CD14-positive monocyte (primary cell): ENCODE data around the gene SUPT7L. TPM values are rescaled to one million over a fixed set of nuclear protein-coding genes. Genes with fewer than 3 reads are reported as not detected.
A peak's percentile ranks its signal among the peaks of the same experiment; 100 is the strongest.

Source experiments
- DNase-seq, 3 donors: peaks; one replicate each; pipeline ENCODE4 v3.0.0-alpha.2; 2011 to 2022
- H2AFZ ChIP-seq: 2 replicates; pipeline ENCODE4 v1.6.0; 2012; ENCODE audit warnings: mild to moderate bottlenecking, low read depth, low read length, inconsistent platforms; ENCODE audit not compliant: insufficient read depth, poor library complexity, severe bottlenecking
- H3K27ac ChIP-seq, 2 donors: 1 replicate in 1 of 2; 2 replicates in 1 of 2; pipeline ENCODE4 v1.5.1; 2012 to 2013; ENCODE audit warnings: low read length in 2 of 2, control low read depth in 1 of 2, inconsistent platforms in 1 of 2, low read depth in 1 of 2, mild to moderate bottlenecking in 1 of 2
- H3K27me3 ChIP-seq, 2 donors: one replicate each; pipeline versions ENCODE4 v1.6.0 to v1.6.1; 2011 to 2013; ENCODE audit warnings: low read length in 2 of 2; ENCODE audit not compliant: control insufficient read depth in 2 of 2, insufficient read depth in 2 of 2
- H3K36me3 ChIP-seq, 2 donors: replicated peaks in 1 of 2; 1 replicate in 1 of 2; 2 replicates in 1 of 2; pipeline versions ENCODE4 v1.5.1 to v1.6.1; 2012 to 2013; ENCODE audit warnings: low read length in 2 of 2, control low read depth in 1 of 2, inconsistent platforms in 1 of 2, mild to moderate bottlenecking in 1 of 2; ENCODE audit not compliant: insufficient read depth in 2 of 2, control insufficient read depth in 1 of 2
- H3K4me1 ChIP-seq, 2 donors: 1 replicate in 1 of 2; 2 replicates in 1 of 2; pipeline versions ENCODE4 v1.5.1 to v1.6.1; 2012 to 2013; ENCODE audit warnings: low read length in 2 of 2, control low read depth in 1 of 2, inconsistent platforms in 1 of 2, mild to moderate bottlenecking in 1 of 2, moderate library complexity in 1 of 2; ENCODE audit not compliant: insufficient read depth in 2 of 2, control insufficient read depth in 1 of 2
- H3K4me2 ChIP-seq: replicated peaks from 2 replicates; pipeline ENCODE3; 2012; ENCODE audit warnings: low read length, moderate library complexity, mild to moderate bottlenecking; ENCODE audit not compliant: poor library complexity, severe bottlenecking; ENCODE audit errors: extremely low read depth
- H3K4me3 ChIP-seq, 3 experiments: fragments of 200-600 bp in 1 of 3; sonication (generic) in 1 of 3; replicated peaks in 1 of 3; 1 replicate in 2 of 3; 2 replicates in 1 of 3; pipeline ENCODE4 v1.5.1; 2011 to 2013; ENCODE audit warnings: low read length in 3 of 3, mild to moderate bottlenecking in 3 of 3, control low read depth in 2 of 3, low read depth in 2 of 3, inconsistent platforms in 1 of 3, moderate library complexity in 1 of 3
- H3K79me2 ChIP-seq: 2 replicates; pipeline ENCODE4 v1.6.0; 2012; ENCODE audit warnings: mild to moderate bottlenecking, control low read depth, inconsistent platforms, low read length, moderate library complexity; ENCODE audit not compliant: insufficient read depth
- H3K9ac ChIP-seq: 2 replicates; pipeline ENCODE4 v1.6.0; 2017; ENCODE audit warnings: low read length, mild to moderate bottlenecking; ENCODE audit not compliant: insufficient read depth, poor library complexity, severe bottlenecking
- H3K9me3 ChIP-seq, 2 donors: replicated peaks in 1 of 2; 1 replicate in 1 of 2; 2 replicates in 1 of 2; pipeline versions ENCODE4 v1.5.1 to v1.6.1; 2012 to 2013; ENCODE audit warnings: low read length in 2 of 2, control low read depth in 1 of 2; ENCODE audit not compliant: control insufficient read depth in 1 of 2, insufficient read depth in 1 of 2
- H4K20me1 ChIP-seq: 2 replicates; pipeline ENCODE4 v1.6.0; 2012; ENCODE audit warnings: mild to moderate bottlenecking, low read length, control low read depth, moderate library complexity; ENCODE audit not compliant: insufficient read depth
- H3K27ac Mint-ChIP-seq, 7 donors: one replicate each; pipeline ENCODE4 v1.8.0; 2020; ENCODE audit warnings: mild to moderate bottlenecking in 7 of 7, mixed read lengths in 7 of 7, moderate library complexity in 6 of 7, inconsistent platforms in 2 of 7
- H3K27me3 Mint-ChIP-seq, 3 donors: one replicate each; pipeline ENCODE4 v1.8.0; 2021 to 2022; ENCODE audit warnings: low read depth in 3 of 3, mild to moderate bottlenecking in 3 of 3, mixed read lengths in 3 of 3, moderate library complexity in 3 of 3, inconsistent platforms in 1 of 3
- H3K36me3 Mint-ChIP-seq, 2 donors: one replicate each; pipeline ENCODE4 v1.8.0; 2020; ENCODE audit warnings: mixed read lengths in 2 of 2, inconsistent platforms in 1 of 2, mild to moderate bottlenecking in 1 of 2
- H3K4me1 Mint-ChIP-seq: one replicate; pipeline ENCODE4 v1.8.0; 2020; ENCODE audit warnings: mild to moderate bottlenecking, mixed read lengths
- H3K4me3 Mint-ChIP-seq, 2 donors: one replicate each; pipeline ENCODE4 v1.8.0; 2020; ENCODE audit warnings: mild to moderate bottlenecking in 2 of 2, mixed read lengths in 2 of 2, moderate library complexity in 1 of 2
- H3K9me3 Mint-ChIP-seq, 7 donors: one replicate each; pipeline ENCODE4 v1.8.0; 2020 to 2022; ENCODE audit warnings: mixed read lengths in 7 of 7, mild to moderate bottlenecking in 6 of 7, moderate library complexity in 6 of 7, inconsistent platforms in 2 of 7
- WGBS: methylation state at CpG from one replicate; pipeline ENCODE4 v1.1.5; 2013; ENCODE audit warnings: missing lambda C conversion rate; ENCODE audit not compliant: insufficient coverage; 5-methylcytosine and 5-hydroxymethylcytosine counted together
- intact Hi-C, 2 donors: fragments of 100-400 bp; cut with micrococcal nuclease; formaldehyde crosslinking; loops; one replicate each; pipeline versions ENCODE4 v1.15.0 to v1.15.1; 2023
- polyA plus RNA-seq, 3 donors: library from polyadenylated mRNA; depleted of rRNA in 1 of 3; unstranded in 2 of 3; stranded (reverse) in 1 of 3; fragments of 300-500 nt in 2 of 3; fragments of >200 nt in 1 of 3; fragmentation: Illumina TruSeq in 2 of 3; gene quantifications; 1 replicate in 2 of 3; 2 replicates in 1 of 3; pipeline ENCODE4 v1.2.3, GENCODE V29; 2012 to 2021
- TF ChIP-seq, protein P1 (sequence below): fragments of 200-600 bp; IDR thresholded peaks from one replicate; pipeline ENCODE4 v1.8.0; 2022; ENCODE audit warnings: antibody characterized with exemption, mild to moderate bottlenecking

Gene SUPT7L
- polyA plus RNA-seq, 3 donors, result 10.7 to 59.0 (median 12.2) TPM

DNA sequence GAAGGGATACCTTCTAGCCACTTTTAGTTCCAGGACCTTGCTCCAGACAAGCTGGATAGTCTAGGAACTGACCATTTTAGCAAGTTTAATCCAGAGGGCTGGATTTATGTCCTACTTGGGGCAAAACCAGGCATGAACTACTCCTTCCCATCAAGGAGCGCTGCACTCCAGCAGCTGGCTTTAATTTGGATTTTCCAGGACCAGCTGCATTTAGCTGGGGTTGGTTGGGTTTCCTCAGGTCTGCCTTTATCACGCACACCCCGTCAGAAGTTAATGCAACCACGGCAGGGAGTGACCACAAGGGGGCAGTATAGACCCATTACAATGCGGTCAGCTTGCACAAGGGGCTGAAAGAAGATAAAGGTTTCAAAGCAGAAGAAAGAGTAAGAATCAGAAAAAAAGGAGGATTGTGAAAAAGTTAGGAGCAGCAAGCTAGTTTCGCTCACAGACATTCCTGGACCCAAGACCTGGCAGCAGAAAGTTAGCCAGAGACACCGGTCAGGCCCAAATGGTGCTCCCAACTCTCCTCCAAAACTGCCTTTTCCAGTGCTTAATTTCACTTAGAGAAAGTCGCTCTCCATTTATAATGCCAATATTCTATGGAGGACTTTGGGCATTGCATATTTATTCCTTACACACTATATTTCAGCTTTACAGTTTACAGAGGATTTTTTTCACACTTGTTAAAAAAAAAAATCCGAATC is 40.4 kb upstream of the SUPT7L start:
- WGBS, result 17% methylated on average over 5 of the region's 9 CpGs
- TF ChIP-seq, protein P1, sequence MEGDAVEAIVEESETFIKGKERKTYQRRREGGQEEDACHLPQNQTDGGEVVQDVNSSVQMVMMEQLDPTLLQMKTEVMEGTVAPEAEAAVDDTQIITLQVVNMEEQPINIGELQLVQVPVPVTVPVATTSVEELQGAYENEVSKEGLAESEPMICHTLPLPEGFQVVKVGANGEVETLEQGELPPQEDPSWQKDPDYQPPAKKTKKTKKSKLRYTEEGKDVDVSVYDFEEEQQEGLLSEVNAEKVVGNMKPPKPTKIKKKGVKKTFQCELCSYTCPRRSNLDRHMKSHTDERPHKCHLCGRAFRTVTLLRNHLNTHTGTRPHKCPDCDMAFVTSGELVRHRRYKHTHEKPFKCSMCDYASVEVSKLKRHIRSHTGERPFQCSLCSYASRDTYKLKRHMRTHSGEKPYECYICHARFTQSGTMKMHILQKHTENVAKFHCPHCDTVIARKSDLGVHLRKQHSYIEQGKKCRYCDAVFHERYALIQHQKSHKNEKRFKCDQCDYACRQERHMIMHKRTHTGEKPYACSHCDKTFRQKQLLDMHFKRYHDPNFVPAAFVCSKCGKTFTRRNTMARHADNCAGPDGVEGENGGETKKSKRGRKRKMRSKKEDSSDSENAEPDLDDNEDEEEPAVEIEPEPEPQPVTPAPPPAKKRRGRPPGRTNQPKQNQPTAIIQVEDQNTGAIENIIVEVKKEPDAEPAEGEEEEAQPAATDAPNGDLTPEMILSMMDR, result peak; percentile 91
- H3K9me3 Mint-ChIP-seq, result peaks cover 0 to 3% (median 0%) of the 10 kb centered on the region in 7 donors
- H3K4me1 Mint-ChIP-seq, result peaks cover 26% of the 10 kb centered on the region
- H3K36me3 Mint-ChIP-seq, result peaks cover 2% of the 10 kb centered on the region in 2 donors
- no peaks in the 10 kb centered on the region for H4K20me1 ChIP-seq
- no peak overlapping the region for H3K4me2 ChIP-seq
- no peaks in the 10 kb centered on the region for H3K27me3 ChIP-seq
- no peak overlapping the region for H3K27ac ChIP-seq
- H3K27me3 Mint-ChIP-seq, result peaks cover 0 to 1% (median 0%) of the 10 kb centered on the region in 3 donors
- peak overlapping the region in 3 of 7 donors; percentile 10 to 68 (median 24) for H3K27ac Mint-ChIP-seq
- H3K9me3 ChIP-seq, result no peaks in the 10 kb centered on the region
- H2AFZ ChIP-seq, result no peak overlapping the region
- no peak overlapping the region for H3K4me3 ChIP-seq
- H3K9ac ChIP-seq, result no peak overlapping the region
- intact Hi-C loops, result loop anchor here in 1 of 2 donors (5.0 kb wide), 1 partner anchor 749 kb away; no protein-coding TSS in a partner anchor
- no peak overlapping the region for H3K4me3 Mint-ChIP-seq
- peaks cover 2% of the 10 kb centered on the region in 2 donors for H3K36me3 ChIP-seq
- peaks cover 22 to 25% of the 10 kb centered on the region in 2 donors for H3K4me1 ChIP-seq
- DNase-seq, result peak; percentile 79 to 90 (median 85)
- no peaks in the 10 kb centered on the region for H3K79me2 ChIP-seq

DNA sequence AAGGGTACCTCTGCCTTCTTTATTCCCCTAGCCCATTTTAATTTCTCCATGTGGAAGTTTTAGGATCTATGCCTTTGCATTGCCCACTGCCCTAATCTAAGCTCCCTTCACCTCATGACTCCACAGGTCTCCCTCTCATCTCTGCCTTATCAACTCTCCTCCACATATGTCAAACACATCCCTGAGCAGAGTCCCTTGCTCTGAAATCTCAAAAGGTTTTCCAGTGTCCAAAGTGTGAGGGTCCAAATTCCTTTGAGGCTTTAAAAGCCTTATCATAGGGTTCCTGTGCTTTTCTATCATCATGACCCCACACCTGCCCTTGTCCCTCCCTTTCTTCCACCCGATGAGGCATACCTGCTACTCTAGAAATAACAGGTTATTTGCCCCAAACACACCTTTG is 38.9 kb upstream of the SUPT7L start:
- Mint-ChIP-seq H3K27me3 (peaks cover 0 to 1% (median 0%) of the 10 kb centered on the region in 3 donors), H3K36me3 (peaks cover 12 to 14% of the 10 kb centered on the region in 2 donors), H3K9me3 (peaks cover 0 to 3% (median 0%) of the 10 kb centered on the region in 7 donors), H3K4me1 (peaks cover 26% of the 10 kb centered on the region), H3K27ac (peak overlapping the region in 1 of 7 donors; percentile 7), H3K4me3 (no peak overlapping the region)
- intact Hi-C loops, result loop anchor here in 1 of 2 donors (5.0 kb wide), 1 partner anchor 750 kb away; no protein-coding TSS in a partner anchor
- H4K20me1 ChIP-seq, result no peaks in the 10 kb centered on the region
- peaks cover 4 to 17% of the 10 kb centered on the region in 2 donors for H3K36me3 ChIP-seq
- H3K4me2 ChIP-seq, result no peak overlapping the region
- DNase-seq, result no peak
- no peaks in the 10 kb centered on the region for H3K79me2 ChIP-seq
- no peak overlapping the region for H3K9ac ChIP-seq
- no peaks in the 10 kb centered on the region for H3K9me3 ChIP-seq
- TF ChIP-seq, protein P1, result no peak
- H2AFZ ChIP-seq, result no peak overlapping the region
- H3K4me3 ChIP-seq, result no peak overlapping the region
- H3K27ac ChIP-seq, result no peak overlapping the region
- no peaks in the 10 kb centered on the region for H3K27me3 ChIP-seq
- peaks cover 22 to 25% of the 10 kb centered on the region in 2 donors for H3K4me1 ChIP-seq
- 100% methylated on average over 1 of the region's 1 CpG for WGBS
